Activated CD8-positive, alpha-beta memory T cell treated with anti-CD3 and anti-CD28 coated beads, Interleukin-2, amount 50 U/mL, for 4 hours (primary cell): ENCODE measurements around the gene CDC42EP4.
"Not testable (repeated sequence)": the region's sequence is repeated elsewhere in the genome, so short reads cannot be mapped to it uniquely, and the experiment has no call there.

Experiments used
- DNase-seq: peaks from one replicate; pipeline ENCODE4 v3.0.0-alpha.2; 2020

CDC42EP4 gene

GRCh38 chr17:73318836-73319235 lies 7.0 kb upstream of the CDC42EP4 start:
- no peak for DNase-seq

DNA sequence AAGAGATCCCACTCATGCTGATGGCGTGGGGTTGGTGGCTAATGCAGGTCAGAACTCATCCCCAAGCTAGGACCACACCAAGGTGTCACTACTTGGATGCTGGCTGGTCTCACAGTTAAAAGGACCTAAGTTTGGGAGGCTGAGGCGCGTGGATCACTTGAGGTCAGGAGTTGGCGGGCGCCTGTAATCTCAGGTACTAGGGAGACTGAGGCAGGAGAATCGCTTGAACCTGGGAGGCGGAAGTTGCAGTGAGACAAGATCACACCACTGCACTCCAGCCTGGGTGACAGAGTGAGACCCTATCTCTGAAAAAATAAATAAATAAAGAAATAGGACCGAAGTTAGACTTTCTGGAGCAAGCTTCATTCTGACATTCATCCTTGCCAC lies 6.6 kb upstream of the CDC42EP4 start:
- DNase-seq: no peak

GRCh38 chr17:73317513-73318426 lies 6.0 kb upstream of the CDC42EP4 start:
- no peak for DNase-seq

DNA sequence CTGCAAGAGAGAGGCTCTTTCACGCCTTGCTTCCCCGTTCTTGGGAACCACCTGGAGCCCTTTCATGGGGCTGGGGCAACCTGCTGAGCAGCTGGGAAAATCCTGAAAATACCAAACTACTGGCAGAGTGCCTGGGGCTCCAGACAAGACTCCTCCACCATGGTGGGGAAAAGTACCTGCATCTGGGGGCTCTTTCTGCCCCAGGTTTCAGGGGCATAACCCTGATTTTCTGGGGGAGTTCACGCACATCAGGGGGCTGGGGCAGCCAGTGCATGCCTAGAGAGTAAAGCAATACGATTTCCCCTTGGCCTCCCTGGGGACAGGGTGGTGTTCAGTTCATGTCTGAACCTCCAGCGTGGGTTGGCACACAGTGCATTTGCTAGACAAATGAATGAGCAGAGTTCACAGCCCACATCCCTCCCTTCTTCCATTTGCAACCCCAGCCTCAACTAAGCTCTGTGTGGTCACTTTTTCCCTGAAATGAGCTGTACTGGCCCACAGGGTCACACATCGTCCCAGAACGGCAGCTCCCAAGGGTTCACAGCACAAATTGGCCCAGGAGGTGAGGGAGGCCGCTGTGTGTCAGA lies 5.2 kb upstream of the CDC42EP4 start:
- DNase-seq: no peak

GRCh38 chr17:73315471-73315870 lies 3.7 kb upstream of the CDC42EP4 start:
- no peak for DNase-seq

- no peak for DNase-seq
These were observed 1.8 kb upstream of the CDC42EP4 start for GRCh38 chr17:73313526-73314127.

DNA sequence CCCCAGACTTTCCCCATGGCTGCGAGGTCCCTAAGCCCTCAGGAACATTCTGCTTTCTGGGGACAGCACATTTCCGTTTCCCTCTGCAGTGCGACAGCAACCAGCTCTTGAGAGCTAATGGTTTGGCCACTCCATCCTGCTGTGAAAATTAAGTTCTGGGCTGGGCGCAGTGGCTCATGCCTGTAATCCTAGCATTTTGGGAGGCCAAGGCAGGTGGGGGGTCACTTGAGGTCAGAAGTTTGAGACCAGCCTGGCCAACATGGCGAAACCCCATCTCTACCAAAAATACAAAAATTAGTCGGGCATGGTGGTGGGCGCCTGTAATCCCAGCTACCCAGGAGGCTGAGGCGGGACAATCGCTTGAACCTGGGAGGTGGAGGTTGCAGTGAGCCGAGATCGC lies 1.1 kb upstream of the CDC42EP4 start:
- not testable (repeated sequence) for DNase-seq

GRCh38 chr17:73311428-73311780 lies 397 bp downstream of the CDC42EP4 start:
- peak; percentile 25 for DNase-seq

- DNase-seq: no peak
These were observed 1.8 kb downstream of the CDC42EP4 start for GRCh38 chr17:73309727-73310596.

DNA sequence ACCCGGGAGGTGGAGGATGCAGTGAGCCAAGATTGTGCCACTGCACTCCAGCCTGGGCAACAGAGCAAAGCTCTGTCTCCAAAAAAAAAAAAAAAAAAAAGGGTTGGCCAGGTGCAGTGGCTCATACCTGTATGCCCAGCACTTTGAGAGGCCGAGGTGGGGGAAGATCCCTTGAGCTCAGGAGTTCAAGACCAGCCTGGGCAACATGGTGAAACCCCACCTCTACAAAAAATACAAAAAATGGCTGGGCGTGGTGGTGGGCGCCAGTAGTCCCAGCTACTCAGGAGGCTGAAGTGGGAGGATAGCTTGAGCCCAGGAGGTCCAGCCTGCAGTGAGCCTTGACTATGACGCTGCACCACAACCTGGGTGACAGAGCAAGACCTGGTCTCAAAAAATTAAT lies 2.8 kb downstream of the CDC42EP4 start:
- DNase-seq: not testable (repeated sequence)

DNA sequence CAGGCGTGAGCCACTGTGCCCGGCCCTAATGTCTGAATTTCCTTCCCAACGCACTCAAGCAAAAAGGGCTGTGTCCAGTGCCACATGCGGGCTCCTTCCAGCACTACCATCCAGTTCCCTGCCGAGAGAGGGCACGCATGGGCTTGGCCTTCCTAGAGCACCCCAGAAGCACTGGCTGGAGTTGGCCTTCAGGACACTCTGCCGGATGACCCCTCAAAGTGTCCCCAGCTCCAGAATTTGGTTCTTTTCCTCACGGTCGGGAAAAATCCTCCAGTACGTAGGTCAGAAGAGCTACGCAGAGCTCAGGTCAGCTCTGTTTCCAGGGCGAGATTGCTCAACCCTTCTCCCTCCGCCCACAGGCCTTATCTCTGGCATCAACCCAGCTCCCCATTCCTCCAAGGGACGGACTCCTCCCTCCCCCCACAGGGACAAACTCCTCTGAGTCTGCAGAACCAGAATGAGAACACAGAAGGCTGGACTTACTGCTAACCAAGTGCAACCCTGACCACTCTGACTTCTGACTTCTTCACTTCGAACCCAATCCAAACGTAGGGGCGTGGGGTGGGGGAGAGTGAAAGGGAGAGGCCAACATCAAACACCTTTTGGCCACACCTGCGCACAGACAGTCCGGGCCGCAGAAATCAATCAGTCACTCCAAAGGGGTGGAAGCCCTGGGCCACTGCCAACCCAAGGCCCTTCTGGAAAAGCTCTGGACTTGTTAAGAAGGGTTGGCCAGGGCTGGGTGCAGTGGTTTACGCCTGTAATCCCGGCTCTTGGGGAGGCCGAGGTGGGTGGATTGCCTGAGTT lies 3.6 kb downstream of the CDC42EP4 start:
- no peak for DNase-seq

- DNase-seq: no peak
These were observed 4.7 kb downstream of the CDC42EP4 start for GRCh38 chr17:73307130-73307529.

DNA sequence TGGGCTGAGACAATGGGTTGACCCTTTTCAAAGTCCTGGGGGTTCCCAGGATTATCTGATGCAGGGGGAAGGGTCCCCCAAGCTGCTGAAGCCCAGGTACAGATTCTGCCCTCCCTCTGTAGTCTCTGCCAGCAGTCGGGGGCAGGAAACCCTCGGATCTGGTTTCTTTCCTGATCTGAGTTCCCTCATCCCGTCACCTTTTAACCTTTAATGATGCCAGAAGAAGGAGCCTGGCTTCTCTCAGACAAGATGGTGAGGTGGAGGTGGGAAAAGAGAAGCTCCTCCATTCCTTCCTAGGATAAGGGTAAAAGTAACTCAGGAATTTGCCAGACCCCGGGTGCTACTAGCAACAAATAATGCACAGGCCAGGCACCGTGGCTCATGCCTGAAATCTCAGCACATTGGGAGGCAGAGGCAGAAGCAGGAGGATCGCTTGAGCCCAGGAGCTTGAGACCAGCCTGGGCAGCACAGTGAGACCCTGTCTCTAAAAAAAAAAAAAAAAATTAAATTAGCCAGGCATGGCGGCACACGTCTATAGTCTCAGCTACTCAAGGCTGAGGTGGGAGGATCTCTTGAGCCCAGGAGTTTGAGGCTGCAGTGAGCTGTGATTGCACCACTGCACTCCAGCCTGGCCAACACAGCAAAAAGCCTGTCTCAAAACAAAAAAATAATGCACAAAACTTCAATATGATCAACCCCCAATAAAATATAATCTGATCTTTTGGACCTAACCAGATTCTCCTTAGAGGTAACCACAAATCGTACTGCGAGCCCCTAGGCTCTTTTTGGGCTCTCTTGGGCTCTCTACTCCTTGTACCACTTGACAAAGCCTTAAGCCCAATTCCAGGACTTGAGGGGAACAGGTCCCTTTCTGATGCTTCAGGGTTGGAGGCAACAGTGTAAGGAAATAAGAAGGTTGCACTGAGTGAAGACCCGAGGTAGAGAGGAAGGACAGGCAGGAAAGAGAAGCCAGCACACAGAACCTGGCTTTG lies 5.7 kb downstream of the CDC42EP4 start:
- DNase-seq: no peak

DNA sequence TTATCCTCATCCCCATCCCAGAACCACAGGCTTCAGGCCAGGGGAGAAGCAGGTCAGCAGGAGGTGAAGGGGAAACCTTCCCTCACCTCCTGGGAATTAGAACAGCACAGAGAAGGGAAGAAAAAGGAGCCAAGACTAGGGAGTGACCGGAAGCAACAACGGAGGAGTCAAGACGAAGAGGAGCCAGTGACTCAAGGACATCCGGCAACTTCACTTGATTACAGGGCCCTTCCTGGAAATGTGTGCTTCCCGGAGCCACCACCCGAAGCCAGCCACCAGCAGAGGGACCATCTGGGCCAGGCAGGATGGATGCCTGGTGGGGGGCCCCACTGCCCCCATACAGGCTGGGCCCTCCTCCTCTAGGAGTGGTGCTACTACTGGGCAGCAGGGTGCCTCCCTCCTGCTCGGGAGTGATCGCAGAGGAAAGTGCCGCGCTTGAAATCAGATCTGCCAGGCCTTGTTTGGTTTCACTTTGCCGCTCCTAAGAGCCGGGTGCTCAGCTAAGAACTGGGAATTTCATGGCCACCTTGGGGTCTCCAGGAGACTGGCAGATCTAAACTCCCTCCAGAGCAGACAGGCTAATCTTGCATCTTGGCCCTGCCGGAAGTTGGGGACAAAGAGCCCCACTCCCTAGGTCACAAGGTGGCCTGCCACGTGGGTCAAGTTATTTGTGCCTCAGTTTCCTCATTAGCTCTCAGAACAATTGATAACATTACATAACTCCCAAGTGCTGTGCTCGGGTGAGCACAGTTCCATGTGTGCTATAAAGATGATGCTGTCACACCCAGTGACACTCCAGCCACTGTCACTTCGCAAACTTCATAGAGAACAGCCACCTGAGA lies 6.6 kb downstream of the CDC42EP4 start:
- DNase-seq: no peak

DNA sequence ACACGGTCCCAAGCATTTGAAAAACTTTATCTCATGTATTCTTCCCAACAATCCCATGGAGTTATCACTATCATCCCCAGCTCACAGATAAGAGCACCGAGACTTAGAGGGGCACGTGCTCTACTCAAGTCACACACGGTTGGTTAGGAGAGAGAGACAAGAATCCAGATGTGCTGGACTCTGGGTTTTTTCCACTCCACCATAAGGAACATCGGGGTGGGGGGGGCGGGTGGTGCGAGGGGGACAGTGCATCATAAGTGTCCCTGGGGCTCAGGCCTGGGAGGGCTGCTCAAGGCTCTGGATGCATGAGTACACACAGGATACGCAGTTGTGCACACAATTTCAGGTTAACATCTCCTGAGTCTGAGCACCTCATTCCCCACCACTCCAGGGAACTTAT lies 7.4 kb downstream of the CDC42EP4 start:
- DNase-seq: no peak

GRCh38 chr17:73302189-73302588 lies 9.6 kb downstream of the CDC42EP4 start:
- no peak for DNase-seq

DNA sequence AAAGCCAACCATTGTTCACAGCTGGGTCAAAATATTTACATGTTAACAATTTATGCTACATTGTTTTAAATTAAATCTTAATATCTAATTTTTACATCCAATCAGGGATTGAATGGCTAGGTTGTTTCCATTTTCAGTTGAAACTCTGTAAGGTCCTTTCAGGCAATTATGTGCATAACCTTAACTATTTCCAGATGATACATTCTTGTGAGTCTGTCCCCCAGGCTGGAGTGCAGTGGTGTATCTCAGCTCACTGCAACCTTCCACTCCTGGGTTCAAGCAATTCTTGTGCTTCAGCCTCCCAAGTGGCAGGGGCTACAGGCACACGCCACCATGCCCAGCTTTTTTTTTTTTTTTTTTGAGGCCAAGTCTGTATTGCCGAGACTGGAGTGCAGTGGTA lies 10.4 kb downstream of the CDC42EP4 start:
- no peak for DNase-seq

DNA sequence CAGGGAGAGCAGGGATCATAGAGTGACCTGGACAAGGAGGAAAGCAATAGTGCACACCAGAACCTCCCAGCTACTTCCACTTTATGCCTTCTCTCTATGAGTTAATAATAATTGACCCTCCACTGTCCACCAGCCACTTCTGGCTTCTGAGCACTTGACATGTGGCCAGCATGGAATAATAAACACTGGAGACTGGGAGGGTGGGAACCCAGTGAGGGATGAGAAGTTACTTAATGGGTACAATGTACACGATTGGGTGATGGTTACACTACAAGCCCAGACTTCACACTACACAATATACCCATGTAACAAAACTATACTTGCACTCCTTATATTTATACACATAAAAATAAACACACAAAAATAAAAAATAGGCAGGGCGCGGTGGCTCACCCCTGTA lies 11.4 kb downstream of the CDC42EP4 start:
- DNase-seq: no peak

- DNase-seq: no peak
These were observed 13.6 kb downstream of the CDC42EP4 start for GRCh38 chr17:73297934-73298861.
